IMR-90 (cell line): ENCODE results near the gene GPR176. TPM values are rescaled to one million over a fixed set of nuclear protein-coding genes. Genes with fewer than 3 reads are reported as not detected.

Experiments used
- ATAC-seq: fragments of 200-7000 bp; cut with Tn5 transposase; 2 replicates; pipeline ENCODE4 v1.9.1; 2020; ENCODE audit warnings: low read depth, mild to moderate bottlenecking, moderate library complexity
- BruUV-seq: library from RNA; stranded (reverse); fragments of 400-500 nt; replicated peaks from 2 replicates; lab custom pipeline; 2021; lab: Mats Ljungman, UMichigan
- CTCF ChIA-PET: fragments of 300-600 bp; formaldehyde crosslinking; extraction: SDS; loops from one replicate; lab custom pipeline; 2021; ENCODE audit warnings: antibody characterized with exemption; lab: Yijun Ruan, JAX
- POLR2A ChIA-PET: fragments of 300-600 bp; sonication (Branson Sonifier 250); formaldehyde crosslinking; loops from one replicate; lab custom pipeline; 2022; ENCODE audit warnings: antibody characterized with exemption; ENCODE audit not compliant: unreplicated experiment; lab: Charles Lee
- DNase-seq: peaks from one replicate; pipeline ENCODE4 v3.0.0; 2013
- H2AFZ ChIP-seq: replicated peaks from 2 replicates; pipeline ENCODE3; 2013; ENCODE audit warnings: low read length, mild to moderate bottlenecking; ENCODE audit not compliant: poor library complexity
- H2AK5ac ChIP-seq: 2 replicates; pipeline ENCODE4 v1.6.1; 2013; ENCODE audit warnings: low read depth, low read length, inconsistent platforms
- H2AK9ac ChIP-seq: replicated peaks from 2 replicates; pipeline ENCODE3; 2013; ENCODE audit warnings: mild to moderate bottlenecking, low read depth, low read length, moderate library complexity; ENCODE audit not compliant: poor library complexity
- H2BK120ac ChIP-seq: 2 replicates; pipeline ENCODE4 v1.6.1; 2013; ENCODE audit warnings: low read depth, low read length, inconsistent platforms
- H2BK15ac ChIP-seq: 3 replicates; pipeline ENCODE4 v1.6.1; 2013; ENCODE audit warnings: low read depth, low read length, inconsistent platforms
- H2BK20ac ChIP-seq: 2 replicates; pipeline ENCODE4 v1.6.1; 2013; ENCODE audit warnings: low read depth, mild to moderate bottlenecking, inconsistent platforms, low read length, moderate library complexity
- H2BK5ac ChIP-seq: 2 replicates; pipeline ENCODE4 v1.6.1; 2013; ENCODE audit warnings: mild to moderate bottlenecking, low read depth, low read length, inconsistent platforms; ENCODE audit not compliant: poor library complexity, severe bottlenecking
- H3K14ac ChIP-seq: replicated peaks from 2 replicates; pipeline ENCODE4 v1.6.1; 2013; ENCODE audit warnings: low read depth, low read length, inconsistent platforms
- H3K18ac ChIP-seq: 2 replicates; pipeline ENCODE4 v1.6.1; 2013; ENCODE audit warnings: low read depth, low read length, control low read depth
- H3K23ac ChIP-seq: 2 replicates; pipeline ENCODE4 v1.6.1; 2013; ENCODE audit warnings: low read depth, low read length, inconsistent platforms
- H3K27ac ChIP-seq: 2 replicates; pipeline ENCODE4 v1.5.1; 2013; ENCODE audit warnings: mild to moderate bottlenecking, control low read depth, low read length; ENCODE audit not compliant: insufficient read depth
- H3K27me3 ChIP-seq: 2 replicates; pipeline ENCODE4 v1.6.1; 2013; ENCODE audit warnings: low read length; ENCODE audit not compliant: control insufficient read depth, insufficient read depth
- H3K36me3 ChIP-seq: 2 replicates; pipeline ENCODE4 v1.6.1; 2013; ENCODE audit warnings: low read length, mixed read lengths; ENCODE audit not compliant: control insufficient read depth, insufficient read depth
- H3K4ac ChIP-seq: 2 replicates; pipeline ENCODE4 v1.6.1; 2013; ENCODE audit warnings: low read depth, low read length, inconsistent platforms
- H3K4me1 ChIP-seq: 2 replicates; pipeline ENCODE4 v1.6.1; 2013; ENCODE audit warnings: low read length, mixed read lengths; ENCODE audit not compliant: control insufficient read depth, insufficient read depth
- H3K4me2 ChIP-seq: 2 replicates; pipeline ENCODE4 v1.6.1; 2013; ENCODE audit warnings: low read depth, mild to moderate bottlenecking, control low read depth, low read length, moderate library complexity
- H3K4me3 ChIP-seq: 2 replicates; pipeline ENCODE4 v1.5.1; 2013; ENCODE audit warnings: low read depth, mild to moderate bottlenecking, control low read depth, low read length, moderate library complexity; ENCODE audit not compliant: insufficient read depth
- H3K56ac ChIP-seq: 2 replicates; pipeline ENCODE4 v1.6.1; 2013; ENCODE audit warnings: low read length, inconsistent platforms; ENCODE audit not compliant: insufficient read depth; ENCODE audit errors: extremely low read depth
- H3K79me1 ChIP-seq, 2 experiments: 2 replicates each; pipeline ENCODE4 v1.6.1; 2013; ENCODE audit warnings: low read length in 2 of 2, inconsistent platforms in 1 of 2, low read depth in 1 of 2
- H3K9ac ChIP-seq: 2 replicates; pipeline ENCODE4 v1.6.1; 2013; ENCODE audit warnings: low read depth, low read length, control low read depth
- H3K9me1 ChIP-seq: 2 replicates; pipeline ENCODE4 v1.6.1; 2013; ENCODE audit warnings: low read length, inconsistent platforms; ENCODE audit not compliant: insufficient read depth
- H3K9me3 ChIP-seq: 2 replicates; pipeline ENCODE4 v1.6.1; 2013; ENCODE audit warnings: low read length; ENCODE audit not compliant: control insufficient read depth, insufficient read depth
- H4K20me1 ChIP-seq: 2 replicates; pipeline ENCODE4 v1.6.1; 2013; ENCODE audit warnings: low read length, inconsistent platforms; ENCODE audit not compliant: insufficient read depth
- H4K5ac ChIP-seq: 2 replicates; pipeline ENCODE4 v1.6.1; 2013; ENCODE audit warnings: mild to moderate bottlenecking, low read depth, low read length, control low read depth
- H4K8ac ChIP-seq, 2 experiments: 2 replicates each; pipeline ENCODE4 v1.6.1; 2013; ENCODE audit warnings: low read depth in 2 of 2, low read length in 2 of 2, control low read depth in 1 of 2, inconsistent platforms in 1 of 2
- H4K91ac ChIP-seq: 2 replicates; pipeline ENCODE4 v1.6.1; 2013; ENCODE audit warnings: low read depth, low read length, inconsistent platforms; ENCODE audit not compliant: insufficient read depth
- BHLHE40 ChIP-seq: fragments of 150-350 bp; IDR thresholded peaks from 2 replicates; pipeline ENCODE4 v1.6.1; 2016; ENCODE audit warnings: mild to moderate bottlenecking, low read depth, low read length
- CEBPB ChIP-seq: IDR thresholded peaks from 2 replicates; pipeline ENCODE4 v1.6.1; 2012; ENCODE audit warnings: low read depth, low read length, improper control_type of control experiment
- CHD1 ChIP-seq: IDR thresholded peaks from 2 replicates; pipeline ENCODE4 v1.6.1; 2012; ENCODE audit warnings: low read depth, low read length, improper control_type of control experiment
- FOS ChIP-seq: fragments of 150-350 bp; IDR thresholded peaks from 2 replicates; pipeline ENCODE4 v1.6.1; 2016; ENCODE audit warnings: low read depth, low read length
- MAFK ChIP-seq: IDR thresholded peaks from 2 replicates; pipeline ENCODE4 v1.6.1; 2012; ENCODE audit warnings: low read depth, low read length, improper control_type of control experiment
- MAZ ChIP-seq: IDR thresholded peaks from 2 replicates; pipeline ENCODE4 v1.6.1; 2012; ENCODE audit warnings: low read depth, mild to moderate bottlenecking, low read length, improper control_type of control experiment, moderate library complexity, borderline replicate concordance
- MXI1 ChIP-seq: IDR thresholded peaks from 2 replicates; pipeline ENCODE4 v1.6.1; 2012; ENCODE audit warnings: low read depth, mild to moderate bottlenecking, low read length, moderate library complexity, borderline replicate concordance
- NFE2L2 ChIP-seq: fragments of 150-350 bp; IDR thresholded peaks from 2 replicates; pipeline ENCODE4 v1.6.1; 2016; ENCODE audit warnings: low read depth, mild to moderate bottlenecking, low read length
- POLR2A ChIP-seq: IDR thresholded peaks from 2 replicates; pipeline ENCODE4 v1.6.1; 2012; ENCODE audit warnings: mild to moderate bottlenecking, low read depth, low read length
- RAD21 ChIP-seq: IDR thresholded peaks from 2 replicates; pipeline ENCODE4 v1.6.1; 2012; ENCODE audit warnings: low read length, improper control_type of control experiment
- RCOR1 ChIP-seq: IDR thresholded peaks from 2 replicates; pipeline ENCODE4 v1.6.1; 2012; ENCODE audit warnings: mild to moderate bottlenecking, low read length, improper control_type of control experiment; ENCODE audit not compliant: insufficient replicate concordance
- RFX5 ChIP-seq: IDR thresholded peaks from 2 replicates; pipeline ENCODE4 v1.8.0; 2012; ENCODE audit warnings: low read depth, mild to moderate bottlenecking, low read length, moderate library complexity
- SMC3 ChIP-seq: fragments of 150-350 bp; IDR thresholded peaks from 2 replicates; pipeline ENCODE4 v1.6.1; 2016; ENCODE audit warnings: low read depth, mild to moderate bottlenecking, antibody characterized with exemption, low read length, moderate library complexity
- WGBS, 2 experiments: methylation state at CpG; one replicate each; pipeline versions ENCODE4 v1.1.5 to v1.1.7; 2013; ENCODE audit warnings: missing lambda C conversion rate in 2 of 2; ENCODE audit not compliant: insufficient read length in 1 of 2; ENCODE audit errors: extremely low coverage in 2 of 2; 5-methylcytosine and 5-hydroxymethylcytosine counted together
- dilution Hi-C: fragments of 300-500 bp; cut with HindIII; formaldehyde crosslinking; loops from one replicate; pipeline ENCODE4 v1.14.3; 2018; ENCODE audit warnings: low sequenced_read_pairs; ENCODE audit not compliant: unreplicated experiment
- in situ Hi-C: fragments of 300-500 bp; cut with MboI; formaldehyde crosslinking; loops from 3 replicates; pipeline ENCODE4 v1.14.3; 2019; ENCODE audit warnings: low sequenced_read_pairs, inconsistent platforms, mixed read lengths
- intact Hi-C: fragments of 100-400 bp; cut with micrococcal nuclease; formaldehyde crosslinking; loops from 2 replicates; pipeline ENCODE4 v1.10.0; 2022
- polyA plus RNA-seq, 3 experiments: library from polyadenylated mRNA; depleted of rRNA; stranded (reverse); fragments of >200 nt; gene quantifications; 2 replicates each; pipeline ENCODE4 v1.2.3, GENCODE V29; 2012; ENCODE audit warnings: low replicate concordance in 1 of 3
- total RNA-seq: library from RNA; depleted of rRNA; stranded (reverse); fragments of >200 nt; gene quantifications from 2 replicates; pipeline ENCODE4 v1.2.3, GENCODE V29; 2012
- TF ChIP-seq, protein P1 (sequence below): fragments of 150-350 bp; IDR thresholded peaks from 2 replicates; pipeline ENCODE4 v1.6.1; 2016; ENCODE audit warnings: low read depth, mild to moderate bottlenecking, low read length, moderate library complexity, borderline replicate concordance
- TF ChIP-seq, protein P2 (sequence below): conservative IDR thresholded peaks from 2 replicates; pipeline ENCODE4 v1.5.1; 2012; ENCODE audit warnings: mild to moderate bottlenecking, low read depth, low read length, improper control_type of control experiment

The GPR176 gene
- total and polyA plus RNA-seq, 2 of the 4 experiments (the other 2 are of a cell fraction): 114 to 246 TPM

DNA sequence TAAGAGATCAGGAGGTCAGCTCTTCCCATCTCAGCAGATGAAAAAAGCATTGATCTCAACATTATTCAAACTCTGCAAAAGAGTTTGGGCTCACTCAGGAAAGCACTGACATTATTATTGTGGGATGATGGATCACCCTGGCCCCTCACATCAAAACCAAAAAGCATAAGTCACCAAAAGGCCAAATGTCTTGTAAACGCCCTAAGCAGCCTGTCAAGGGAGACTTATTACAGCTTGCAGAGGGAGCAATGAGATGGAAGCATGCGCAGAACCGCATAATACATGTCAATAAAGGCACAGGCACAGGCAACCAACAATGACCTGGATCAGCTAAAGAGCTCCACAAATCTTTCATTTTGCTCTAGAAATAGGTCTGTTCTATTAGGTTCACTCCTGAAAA is 142.0 kb downstream of the GPR176 start:
- dilution Hi-C loops (no loop called here), in situ Hi-C loops (no loop called here), intact Hi-C loops (no loop called here)
- H4K8ac ChIP-seq: no peak overlapping the region
- ATAC-seq (no peak), DNase-seq (no peak)
- no peak overlapping the region for H3K14ac ChIP-seq
- H4K91ac ChIP-seq: no peak overlapping the region
- H3K79me1 ChIP-seq: peaks cover 2 to 3% of the 10 kb centered on the region in 2 experiments
- H3K36me3 ChIP-seq: no peaks in the 10 kb centered on the region
- no CpG with 5 or more reads among the region's 3 CpGs for WGBS, 2 experiments
- H3K9me1 ChIP-seq: no peaks in the 10 kb centered on the region; the same call in 1 of the 2 replicates
- TF ChIP-seq CEBPB: no peak
- TF ChIP-seq CHD1: no peak
- TF ChIP-seq MAFK: no peak
- TF ChIP-seq MAZ: no peak
- no peak for TF ChIP-seq POLR2A
- TF ChIP-seq, protein P1, sequence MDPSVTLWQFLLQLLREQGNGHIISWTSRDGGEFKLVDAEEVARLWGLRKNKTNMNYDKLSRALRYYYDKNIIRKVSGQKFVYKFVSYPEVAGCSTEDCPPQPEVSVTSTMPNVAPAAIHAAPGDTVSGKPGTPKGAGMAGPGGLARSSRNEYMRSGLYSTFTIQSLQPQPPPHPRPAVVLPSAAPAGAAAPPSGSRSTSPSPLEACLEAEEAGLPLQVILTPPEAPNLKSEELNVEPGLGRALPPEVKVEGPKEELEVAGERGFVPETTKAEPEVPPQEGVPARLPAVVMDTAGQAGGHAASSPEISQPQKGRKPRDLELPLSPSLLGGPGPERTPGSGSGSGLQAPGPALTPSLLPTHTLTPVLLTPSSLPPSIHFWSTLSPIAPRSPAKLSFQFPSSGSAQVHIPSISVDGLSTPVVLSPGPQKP: no peak
- no peak for TF ChIP-seq BHLHE40
- no peak for TF ChIP-seq RAD21
- no peak for TF ChIP-seq MXI1
- TF ChIP-seq SMC3: no peak
- no peak for TF ChIP-seq FOS
- TF ChIP-seq, protein P2, sequence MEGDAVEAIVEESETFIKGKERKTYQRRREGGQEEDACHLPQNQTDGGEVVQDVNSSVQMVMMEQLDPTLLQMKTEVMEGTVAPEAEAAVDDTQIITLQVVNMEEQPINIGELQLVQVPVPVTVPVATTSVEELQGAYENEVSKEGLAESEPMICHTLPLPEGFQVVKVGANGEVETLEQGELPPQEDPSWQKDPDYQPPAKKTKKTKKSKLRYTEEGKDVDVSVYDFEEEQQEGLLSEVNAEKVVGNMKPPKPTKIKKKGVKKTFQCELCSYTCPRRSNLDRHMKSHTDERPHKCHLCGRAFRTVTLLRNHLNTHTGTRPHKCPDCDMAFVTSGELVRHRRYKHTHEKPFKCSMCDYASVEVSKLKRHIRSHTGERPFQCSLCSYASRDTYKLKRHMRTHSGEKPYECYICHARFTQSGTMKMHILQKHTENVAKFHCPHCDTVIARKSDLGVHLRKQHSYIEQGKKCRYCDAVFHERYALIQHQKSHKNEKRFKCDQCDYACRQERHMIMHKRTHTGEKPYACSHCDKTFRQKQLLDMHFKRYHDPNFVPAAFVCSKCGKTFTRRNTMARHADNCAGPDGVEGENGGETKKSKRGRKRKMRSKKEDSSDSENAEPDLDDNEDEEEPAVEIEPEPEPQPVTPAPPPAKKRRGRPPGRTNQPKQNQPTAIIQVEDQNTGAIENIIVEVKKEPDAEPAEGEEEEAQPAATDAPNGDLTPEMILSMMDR: no peak
- no peak for TF ChIP-seq RCOR1
- TF ChIP-seq NFE2L2: no peak
- no peak for TF ChIP-seq RFX5
- H3K4ac ChIP-seq: no peak overlapping the region
- no peak overlapping the region for H3K9ac ChIP-seq
- H3K18ac ChIP-seq: no peak overlapping the region
- no peak overlapping the region for H3K4me3 ChIP-seq
- H4K20me1 ChIP-seq: no peaks in the 10 kb centered on the region
- no peak overlapping the region for H2BK5ac ChIP-seq
- H3K23ac ChIP-seq: no peak overlapping the region
- H3K27ac ChIP-seq: no peak overlapping the region
- H3K4me1 ChIP-seq: peaks cover 4% of the 10 kb centered on the region; the same call in 1 of the 2 replicates
- H2BK20ac ChIP-seq: no peak overlapping the region
- no peak overlapping the region for H3K56ac ChIP-seq
- H2AK5ac ChIP-seq: no peak overlapping the region
- no peaks in the 10 kb centered on the region for H3K9me3 ChIP-seq
- CTCF ChIA-PET: interaction anchor here (0.7 kb wide), 1 partner anchor 15 kb away, joined by 3 read pairs; no protein-coding TSS in a partner anchor
- no peak overlapping the region for H2AK9ac ChIP-seq
- POLR2A ChIA-PET: no interaction called here
- no peak overlapping the region for H2BK120ac ChIP-seq
- H3K27me3 ChIP-seq: no peaks in the 10 kb centered on the region
- H4K5ac ChIP-seq: no peak overlapping the region
- no TSS peak for BruUV-seq
- H2BK15ac ChIP-seq: no peak overlapping the region
- no peak overlapping the region for H2AFZ ChIP-seq
- no peak overlapping the region for H3K4me2 ChIP-seq
